ENCODE measurements around the gene EFHC2. TPM values are rescaled to one million over a fixed set of nuclear protein-coding genes. Genes with fewer than 3 reads are reported as not detected.

Gene EFHC2
- total and polyA plus RNA-seq, 5 donors from 2014 or later, result 0.14 to 1.1 (median 0.47) TPM

- Mint-ChIP-seq H3K27me3 (peaks cover 5% of the 10 kb centered on the region), H3K36me3 (no peaks in the 10 kb centered on the region), H3K27ac (no peak overlapping the region), H3K4me1 (no peaks in the 10 kb centered on the region), H3K4me3 (no peak overlapping the region), H3K9me3 (peaks cover 0 to 7% (median 3%) of the 10 kb centered on the region in 7 donors)
- ATAC-seq (ENCODE audit: low read depth in 2 of 2) (no peak), DNase-seq (no peak)
- no peaks in the 10 kb centered on the region for H3K36me3 ChIP-seq (ENCODE audit: control insufficient read depth, insufficient read depth, low read length)
- no peaks in the 10 kb centered on the region for H3K4me1 ChIP-seq (ENCODE audit: control insufficient read depth, insufficient read depth, low read length, poor library complexity, severe bottlenecking)
- no peak overlapping the region for H3K27ac ChIP-seq (ENCODE audit: insufficient read depth, low read length, poor library complexity, severe bottlenecking)
- H3K27me3 ChIP-seq (ENCODE audit: control insufficient read depth, insufficient read depth, low read length), result peaks cover 2% of the 10 kb centered on the region
- no peak overlapping the region for H3K4me3 ChIP-seq (ENCODE audit: low read depth, low read length)
- H3K9me3 ChIP-seq (ENCODE audit: control insufficient read depth in 2 of 2, low read length in 2 of 2), result no peaks in the 10 kb centered on the region
Observed at GRCh38 chrX:44174061-44174460, 169.4 kb downstream of the EFHC2 start.

GRCh38 chrX:44173219-44173618 lies 170.3 kb downstream of the EFHC2 start:
- Mint-ChIP-seq H3K4me1 (no peaks in the 10 kb centered on the region), H3K9me3 (peaks cover 0 to 7% (median 3%) of the 10 kb centered on the region in 7 donors), H3K27ac (no peak overlapping the region), H3K4me3 (no peak overlapping the region), H3K36me3 (no peaks in the 10 kb centered on the region), H3K27me3 (peaks cover 5% of the 10 kb centered on the region)
- Histone ChIP-seq H3K27me3 (ENCODE audit: control insufficient read depth, insufficient read depth, low read length) (peaks cover 2% of the 10 kb centered on the region), H3K9me3 (ENCODE audit: control insufficient read depth in 2 of 2, low read length in 2 of 2) (no peaks in the 10 kb centered on the region), H3K36me3 (ENCODE audit: control insufficient read depth, insufficient read depth, low read length) (no peaks in the 10 kb centered on the region), H3K4me3 (ENCODE audit: low read depth, low read length) (no peak overlapping the region), H3K4me1 (ENCODE audit: control insufficient read depth, insufficient read depth, low read length, poor library complexity, severe bottlenecking) (no peaks in the 10 kb centered on the region), H3K27ac (ENCODE audit: insufficient read depth, low read length, poor library complexity, severe bottlenecking) (no peak overlapping the region)
- DNase-seq (no peak), ATAC-seq (ENCODE audit: low read depth in 2 of 2) (no peak)

GRCh38 chrX:44167116-44167515 lies 176.4 kb downstream of the EFHC2 start:
- H3K4me1 ChIP-seq (ENCODE audit: control insufficient read depth, insufficient read depth, low read length, poor library complexity, severe bottlenecking), result no peaks in the 10 kb centered on the region
- no peak overlapping the region for H3K4me3 ChIP-seq (ENCODE audit: low read depth, low read length)
- H3K27me3 ChIP-seq (ENCODE audit: control insufficient read depth, insufficient read depth, low read length), result no peaks in the 10 kb centered on the region
- H3K9me3 Mint-ChIP-seq, result peaks cover 0 to 1% (median 0%) of the 10 kb centered on the region in 7 donors
- H3K4me1 Mint-ChIP-seq, result no peaks in the 10 kb centered on the region
- H3K27me3 Mint-ChIP-seq, result no peaks in the 10 kb centered on the region
- ATAC-seq (ENCODE audit: low read depth in 2 of 2), result no peak
- no peaks in the 10 kb centered on the region for H3K9me3 ChIP-seq (ENCODE audit: control insufficient read depth in 2 of 2, low read length in 2 of 2)
- no peaks in the 10 kb centered on the region for H3K36me3 Mint-ChIP-seq
- no peak for DNase-seq
- H3K27ac Mint-ChIP-seq, result no peak overlapping the region
- no peaks in the 10 kb centered on the region for H3K36me3 ChIP-seq (ENCODE audit: control insufficient read depth, insufficient read depth, low read length)
- no peak overlapping the region for H3K4me3 Mint-ChIP-seq
- H3K27ac ChIP-seq (ENCODE audit: insufficient read depth, low read length, poor library complexity, severe bottlenecking), result no peak overlapping the region

- no peaks in the 10 kb centered on the region for H3K4me1 Mint-ChIP-seq
- no peak overlapping the region for H3K27ac Mint-ChIP-seq
- H3K4me3 ChIP-seq (ENCODE audit: low read depth, low read length), result no peak overlapping the region
- no peak for ATAC-seq (ENCODE audit: low read depth in 2 of 2)
- no peaks in the 10 kb centered on the region for H3K36me3 Mint-ChIP-seq
- peaks cover 8% of the 10 kb centered on the region for H3K27me3 Mint-ChIP-seq
- H3K27ac ChIP-seq (ENCODE audit: insufficient read depth, low read length, poor library complexity, severe bottlenecking), result no peak overlapping the region
- DNase-seq, result no peak
- no peaks in the 10 kb centered on the region for H3K36me3 ChIP-seq (ENCODE audit: control insufficient read depth, insufficient read depth, low read length)
- no peaks in the 10 kb centered on the region for H3K4me1 ChIP-seq (ENCODE audit: control insufficient read depth, insufficient read depth, low read length, poor library complexity, severe bottlenecking)
- no peaks in the 10 kb centered on the region for H3K27me3 ChIP-seq (ENCODE audit: control insufficient read depth, insufficient read depth, low read length)
- H3K9me3 ChIP-seq (ENCODE audit: control insufficient read depth in 2 of 2, low read length in 2 of 2), result no peaks in the 10 kb centered on the region
- H3K4me3 Mint-ChIP-seq, result no peak overlapping the region
- H3K9me3 Mint-ChIP-seq, result peaks cover 0 to 1% (median 0%) of the 10 kb centered on the region in 7 donors
Observed at GRCh38 chrX:44162964-44163475, 180.5 kb downstream of the EFHC2 start.

- H3K36me3 Mint-ChIP-seq, result no peaks in the 10 kb centered on the region
- DNase-seq (no peak), ATAC-seq (ENCODE audit: low read depth in 2 of 2) (no peak)
- H3K4me1 ChIP-seq (ENCODE audit: control insufficient read depth, insufficient read depth, low read length, poor library complexity, severe bottlenecking), result no peaks in the 10 kb centered on the region
- no peak overlapping the region for H3K27ac Mint-ChIP-seq
- H3K9me3 ChIP-seq (ENCODE audit: control insufficient read depth in 2 of 2, low read length in 2 of 2), result no peaks in the 10 kb centered on the region
- peaks cover 12% of the 10 kb centered on the region for H3K27me3 Mint-ChIP-seq
- H3K27me3 ChIP-seq (ENCODE audit: control insufficient read depth, insufficient read depth, low read length), result no peaks in the 10 kb centered on the region
- H3K27ac ChIP-seq (ENCODE audit: insufficient read depth, low read length, poor library complexity, severe bottlenecking), result no peak overlapping the region
- H3K4me3 Mint-ChIP-seq, result no peak overlapping the region
- H3K36me3 ChIP-seq (ENCODE audit: control insufficient read depth, insufficient read depth, low read length), result no peaks in the 10 kb centered on the region
- H3K4me3 ChIP-seq (ENCODE audit: low read depth, low read length), result no peak overlapping the region
- H3K9me3 Mint-ChIP-seq, result peaks cover 0 to 2% (median 0%) of the 10 kb centered on the region in 7 donors
- no peaks in the 10 kb centered on the region for H3K4me1 Mint-ChIP-seq
Observed at GRCh38 chrX:44157858-44158257, 185.6 kb downstream of the EFHC2 start.

- no peaks in the 10 kb centered on the region for H3K36me3 Mint-ChIP-seq
- H3K27ac Mint-ChIP-seq, result no peak overlapping the region
Observed at GRCh38 chrX:44157283-44157682, 186.2 kb downstream of the EFHC2 start.

GRCh38 chrX:44156726-44157125 lies 186.7 kb downstream of the EFHC2 start:
- H3K36me3 Mint-ChIP-seq, result no peaks in the 10 kb centered on the region
- no peaks in the 10 kb centered on the region for H3K4me1 Mint-ChIP-seq
- H3K36me3 ChIP-seq (ENCODE audit: control insufficient read depth, insufficient read depth, low read length), result no peaks in the 10 kb centered on the region
- H3K9me3 Mint-ChIP-seq, result peaks cover 0 to 2% (median 0%) of the 10 kb centered on the region in 7 donors
- no peaks in the 10 kb centered on the region for H3K4me1 ChIP-seq (ENCODE audit: control insufficient read depth, insufficient read depth, low read length, poor library complexity, severe bottlenecking)
- no peaks in the 10 kb centered on the region for H3K27me3 ChIP-seq (ENCODE audit: control insufficient read depth, insufficient read depth, low read length)
- H3K27ac Mint-ChIP-seq, result no peak overlapping the region
- ATAC-seq (ENCODE audit: low read depth in 2 of 2) (no peak), DNase-seq (no peak)
- no peak overlapping the region for H3K27ac ChIP-seq (ENCODE audit: insufficient read depth, low read length, poor library complexity, severe bottlenecking)
- H3K9me3 ChIP-seq (ENCODE audit: control insufficient read depth in 2 of 2, low read length in 2 of 2), result no peaks in the 10 kb centered on the region
- H3K4me3 ChIP-seq (ENCODE audit: low read depth, low read length), result no peak overlapping the region
- H3K27me3 Mint-ChIP-seq, result peaks cover 12% of the 10 kb centered on the region
- no peak overlapping the region for H3K4me3 Mint-ChIP-seq

More at GRCh38 chrX:44157283-44157682, 186.2 kb downstream of the EFHC2 start:
- H3K9me3 ChIP-seq (ENCODE audit: control insufficient read depth in 2 of 2, low read length in 2 of 2), result no peaks in the 10 kb centered on the region
- DNase-seq (no peak), ATAC-seq (ENCODE audit: low read depth in 2 of 2) (no peak)
- Mint-ChIP-seq H3K9me3 (peaks cover 0 to 2% (median 0%) of the 10 kb centered on the region in 7 donors), H3K4me3 (no peak overlapping the region), H3K4me1 (no peaks in the 10 kb centered on the region), H3K27me3 (peaks cover 12% of the 10 kb centered on the region)
- H3K4me3 ChIP-seq (ENCODE audit: low read depth, low read length), result no peak overlapping the region
- no peaks in the 10 kb centered on the region for H3K27me3 ChIP-seq (ENCODE audit: control insufficient read depth, insufficient read depth, low read length)
- H3K36me3 ChIP-seq (ENCODE audit: control insufficient read depth, insufficient read depth, low read length), result no peaks in the 10 kb centered on the region
- H3K27ac ChIP-seq (ENCODE audit: insufficient read depth, low read length, poor library complexity, severe bottlenecking), result no peak overlapping the region
- H3K4me1 ChIP-seq (ENCODE audit: control insufficient read depth, insufficient read depth, low read length, poor library complexity, severe bottlenecking), result no peaks in the 10 kb centered on the region

GRCh38 chrX:44155126-44155525 lies 188.3 kb downstream of the EFHC2 start:
- Mint-ChIP-seq H3K27ac (no peak overlapping the region), H3K4me3 (no peak overlapping the region), H3K9me3 (peaks cover 0 to 2% (median 0%) of the 10 kb centered on the region in 7 donors), H3K27me3 (peaks cover 12% of the 10 kb centered on the region), H3K36me3 (no peaks in the 10 kb centered on the region), H3K4me1 (no peaks in the 10 kb centered on the region)
- no peaks in the 10 kb centered on the region for H3K9me3 ChIP-seq (ENCODE audit: control insufficient read depth in 2 of 2, low read length in 2 of 2)
- no peaks in the 10 kb centered on the region for H3K36me3 ChIP-seq (ENCODE audit: control insufficient read depth, insufficient read depth, low read length)
- H3K27ac ChIP-seq (ENCODE audit: insufficient read depth, low read length, poor library complexity, severe bottlenecking), result no peak overlapping the region
- H3K4me1 ChIP-seq (ENCODE audit: control insufficient read depth, insufficient read depth, low read length, poor library complexity, severe bottlenecking), result no peaks in the 10 kb centered on the region
- H3K27me3 ChIP-seq (ENCODE audit: control insufficient read depth, insufficient read depth, low read length), result no peaks in the 10 kb centered on the region
- no peak overlapping the region for H3K4me3 ChIP-seq (ENCODE audit: low read depth, low read length)
- no peak for ATAC-seq (ENCODE audit: low read depth in 2 of 2)
- DNase-seq, result no peak

All from CD4-positive, CD25-positive, alpha-beta regulatory T cell (primary cell).